ENCODE data around the gene ILDR1. TPM values are rescaled to one million over a fixed set of nuclear protein-coding genes. Genes with fewer than 3 reads are reported as not detected.
"Not testable (repeated sequence)": the region's sequence is repeated elsewhere in the genome, so short reads cannot be mapped to it uniquely, and the experiment has no call there.

Gene ILDR1
- total and polyA plus RNA-seq, 10 of the 15 experiments (the other 5 are each of a cell fraction or from before 2014, with no cell fraction given): 1.3 to 12.0 (median 7.0) TPM

- TF ChIP-seq CEBPB (IDR thresholded peaks at IDR 0.05; ENCODE audit: borderline replicate concordance in 1 of 2, low read depth in 2 of 2, low read length in 2 of 2) (no peak), NFYA (IDR thresholded peaks at IDR 0.05; ENCODE audit: borderline replicate concordance, low read depth, low read length) (no peak), USF2 (IDR thresholded peaks at IDR 0.05; ENCODE audit: borderline replicate concordance, low read depth, low read length) (no peak), BRCA1 (IDR thresholded peaks at IDR 0.05; ENCODE audit: low read depth, low read length) (no peak), CHD2 (IDR thresholded peaks at IDR 0.05; ENCODE audit: borderline replicate concordance, low read depth, low read length) (no peak), TAF1 (IDR thresholded peaks at IDR 0.05; ENCODE audit: borderline replicate concordance, low read depth, low read length) (no peak), MTA3 (IDR thresholded peaks at IDR 0.05; ENCODE audit: borderline replicate concordance, low read length) (no peak), IRF4 (IDR thresholded peaks at IDR 0.05; ENCODE audit: low read depth, low read length) (no peak), BHLHE40 (IDR thresholded peaks at IDR 0.05; ENCODE audit: borderline replicate concordance in 1 of 2, low read depth in 2 of 2, low read length in 1 of 2) (peak in 1 of 2 experiments; percentile 68; a peak in 1 of 4 replicates), PRDM15 (CRISPR knock-in tag; IDR thresholded peaks at IDR 0.05) (no peak), TBL1XR1 (IDR thresholded peaks at IDR 0.05; ENCODE audit: low read depth, low read length) (no peak), NFYB (IDR thresholded peaks at IDR 0.05; ENCODE audit: insufficient read depth, low read depth, low read length) (no peak), HDAC6 (IDR thresholded peaks at IDR 0.05; ENCODE audit: unreplicated experiment) (no peak), TCF12 (IDR thresholded peaks at IDR 0.05; ENCODE audit: low read depth, low read length) (no peak)
- TF ChIP-seq, protein P1, sequence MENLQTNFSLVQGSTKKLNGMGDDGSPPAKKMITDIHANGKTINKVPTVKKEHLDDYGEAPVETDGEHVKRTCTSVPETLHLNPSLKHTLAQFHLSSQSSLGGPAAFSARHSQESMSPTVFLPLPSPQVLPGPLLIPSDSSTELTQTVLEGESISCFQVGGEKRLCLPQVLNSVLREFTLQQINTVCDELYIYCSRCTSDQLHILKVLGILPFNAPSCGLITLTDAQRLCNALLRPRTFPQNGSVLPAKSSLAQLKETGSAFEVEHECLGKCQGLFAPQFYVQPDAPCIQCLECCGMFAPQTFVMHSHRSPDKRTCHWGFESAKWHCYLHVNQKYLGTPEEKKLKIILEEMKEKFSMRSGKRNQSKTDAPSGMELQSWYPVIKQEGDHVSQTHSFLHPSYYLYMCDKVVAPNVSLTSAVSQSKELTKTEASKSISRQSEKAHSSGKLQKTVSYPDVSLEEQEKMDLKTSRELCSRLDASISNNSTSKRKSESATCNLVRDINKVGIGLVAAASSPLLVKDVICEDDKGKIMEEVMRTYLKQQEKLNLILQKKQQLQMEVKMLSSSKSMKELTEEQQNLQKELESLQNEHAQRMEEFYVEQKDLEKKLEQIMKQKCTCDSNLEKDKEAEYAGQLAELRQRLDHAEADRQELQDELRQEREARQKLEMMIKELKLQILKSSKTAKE (IDR thresholded peaks at IDR 0.05; ENCODE audit: low read depth, poor library complexity, severe bottlenecking): peak; percentile 18
These were observed 30.9 kb upstream of the ILDR1 start (continued) for GRCh38 chr3:122052968-122053367.

- 92% methylated on average over 8 of the region's 11 CpGs for WGBS (ENCODE audit: insufficient coverage, insufficient replicate concordance, low lambda C conversion rate, missing lambda C conversion rate)
- H2AFZ ChIP-seq (ENCODE audit: control insufficient read depth, low read depth, low read length); H3K4me3 ChIP-seq; H3K9ac ChIP-seq (ENCODE audit: control insufficient read depth, insufficient read depth, low read length); H4K20me1 ChIP-seq (ENCODE audit: control insufficient read depth, insufficient read depth); BruUV-seq (replicated peaks); in situ Hi-C loops (cut with MboI); H3K4me1 ChIP-seq (ENCODE audit: control insufficient read depth, insufficient read depth, low read length); H3K4me2 ChIP-seq (ENCODE audit: control insufficient read depth, insufficient read depth); ATAC-seq; H3K27ac ChIP-seq (ENCODE audit: control insufficient read depth, insufficient read depth); CTCF ChIA-PET; H3K36me3 ChIP-seq (ENCODE audit: control insufficient read depth in 2 of 2, insufficient read depth in 2 of 2, low read length in 1 of 2); DNase-seq (ENCODE audit: low read depth, low spot score); POLR2A ChIA-PET; H3K79me2 ChIP-seq (ENCODE audit: control insufficient read depth, insufficient read depth, low read length); intact Hi-C loops (cut with micrococcal nuclease; ENCODE audit: unreplicated experiment); RAD21 ChIA-PET (ENCODE audit: unreplicated experiment); H3K27me3 ChIP-seq (replicated peaks in 1 of 2; ENCODE audit: control insufficient read depth in 2 of 2, insufficient read depth in 2 of 2, low read length in 1 of 2); FAIRE-seq: not testable (repeated sequence)
- SMC1A ChIA-PET (ENCODE audit: uncharacterized antibody, unreplicated experiment): interaction anchor here (0.9 to 1.1 kb wide), 2 partner anchors 17 to 35 kb away, joined by 3 to 4 read pairs; no protein-coding TSS in a partner anchor
- H3K9me3 ChIP-seq (replicated peaks; ENCODE audit: control insufficient read depth, insufficient read depth, low read length): peaks cover 17% of the 10 kb centered on the region
These were observed 25.7 kb upstream of the ILDR1 start for GRCh38 chr3:122047773-122048172.
